Panc1 (cell line): ENCODE data around the gene XIAP.

Source experiments
- POLR2AphosphoS5 ChIP-seq: IDR thresholded peaks from 2 replicates; pipeline ENCODE4 v1.6.1; 2012; ENCODE audit warnings: mild to moderate bottlenecking, low read depth, low read length, moderate library complexity
- TCF7L2 ChIP-seq: IDR thresholded peaks from 2 replicates; pipeline ENCODE4 v1.6.1; 2011; ENCODE audit warnings: mild to moderate bottlenecking, low read depth, low read length, inconsistent platforms
- TF ChIP-seq, protein P1 (sequence below): fragments of 450-650 bp; IDR thresholded peaks from 2 replicates; pipeline ENCODE4 v1.5.1; 2017; ENCODE audit warnings: mild to moderate bottlenecking

DNA sequence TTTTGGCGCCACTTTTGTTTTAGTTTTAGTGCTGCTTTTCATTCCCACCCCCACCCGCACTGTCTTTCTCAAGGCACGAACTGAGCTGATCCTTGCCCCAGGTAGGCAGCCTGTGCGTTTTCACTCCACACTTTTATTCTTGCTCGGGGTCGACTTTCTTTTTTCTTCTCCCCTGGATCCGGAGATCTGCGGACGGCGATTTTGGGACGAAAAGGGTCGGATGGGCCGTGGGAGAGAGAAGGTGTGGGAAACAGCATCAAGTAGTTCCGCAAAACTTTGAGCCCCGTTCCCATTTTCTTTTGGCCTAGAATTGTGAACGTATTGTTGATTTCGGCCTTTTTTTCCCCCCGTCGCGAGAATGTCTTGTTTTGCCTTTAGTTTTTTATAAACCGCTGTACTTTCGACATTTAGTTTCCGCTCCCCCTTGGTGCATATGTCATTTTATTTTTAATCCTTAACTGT is 102.2 kb downstream of the XIAP start:
- TF ChIP-seq, protein P1, sequence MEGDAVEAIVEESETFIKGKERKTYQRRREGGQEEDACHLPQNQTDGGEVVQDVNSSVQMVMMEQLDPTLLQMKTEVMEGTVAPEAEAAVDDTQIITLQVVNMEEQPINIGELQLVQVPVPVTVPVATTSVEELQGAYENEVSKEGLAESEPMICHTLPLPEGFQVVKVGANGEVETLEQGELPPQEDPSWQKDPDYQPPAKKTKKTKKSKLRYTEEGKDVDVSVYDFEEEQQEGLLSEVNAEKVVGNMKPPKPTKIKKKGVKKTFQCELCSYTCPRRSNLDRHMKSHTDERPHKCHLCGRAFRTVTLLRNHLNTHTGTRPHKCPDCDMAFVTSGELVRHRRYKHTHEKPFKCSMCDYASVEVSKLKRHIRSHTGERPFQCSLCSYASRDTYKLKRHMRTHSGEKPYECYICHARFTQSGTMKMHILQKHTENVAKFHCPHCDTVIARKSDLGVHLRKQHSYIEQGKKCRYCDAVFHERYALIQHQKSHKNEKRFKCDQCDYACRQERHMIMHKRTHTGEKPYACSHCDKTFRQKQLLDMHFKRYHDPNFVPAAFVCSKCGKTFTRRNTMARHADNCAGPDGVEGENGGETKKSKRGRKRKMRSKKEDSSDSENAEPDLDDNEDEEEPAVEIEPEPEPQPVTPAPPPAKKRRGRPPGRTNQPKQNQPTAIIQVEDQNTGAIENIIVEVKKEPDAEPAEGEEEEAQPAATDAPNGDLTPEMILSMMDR = no peak
- TF ChIP-seq POLR2AphosphoS5 (peak; percentile 10; the same call in 1 of the 2 replicates), TCF7L2 (no peak)
